IMR-90 (cell line): Measurements from ENCODE around the gene MFAP1. TPM values are rescaled to one million over a fixed set of nuclear protein-coding genes. Genes with fewer than 3 reads are reported as not detected.
A peak's percentile ranks its signal among the peaks of the same experiment; 100 is the strongest.

ENCODE experiments used
- ATAC-seq: fragments of 200-7000 bp; cut with Tn5 transposase; 2 replicates; pipeline ENCODE4 v1.9.1; 2020; ENCODE audit warnings: low read depth, mild to moderate bottlenecking, moderate library complexity
- BruUV-seq: library from RNA; stranded (reverse); fragments of 400-500 nt; replicated peaks from 2 replicates; lab custom pipeline; 2021; lab: Mats Ljungman, UMichigan
- CTCF ChIA-PET: fragments of 300-600 bp; formaldehyde crosslinking; extraction: SDS; loops from one replicate; lab custom pipeline; 2021; ENCODE audit warnings: antibody characterized with exemption; lab: Yijun Ruan, JAX
- POLR2A ChIA-PET: fragments of 300-600 bp; sonication (Branson Sonifier 250); formaldehyde crosslinking; loops from one replicate; lab custom pipeline; 2022; ENCODE audit warnings: antibody characterized with exemption; ENCODE audit not compliant: unreplicated experiment; lab: Charles Lee
- DNase-seq: peaks from one replicate; pipeline ENCODE4 v3.0.0; 2013
- H2AFZ ChIP-seq: replicated peaks from 2 replicates; pipeline ENCODE3; 2013; ENCODE audit warnings: low read length, mild to moderate bottlenecking; ENCODE audit not compliant: poor library complexity
- H2AK5ac ChIP-seq: 2 replicates; pipeline ENCODE4 v1.6.1; 2013; ENCODE audit warnings: low read depth, low read length, inconsistent platforms
- H2AK9ac ChIP-seq: replicated peaks from 2 replicates; pipeline ENCODE3; 2013; ENCODE audit warnings: mild to moderate bottlenecking, low read depth, low read length, moderate library complexity; ENCODE audit not compliant: poor library complexity
- H2BK120ac ChIP-seq: 2 replicates; pipeline ENCODE4 v1.6.1; 2013; ENCODE audit warnings: low read depth, low read length, inconsistent platforms
- H2BK15ac ChIP-seq: 3 replicates; pipeline ENCODE4 v1.6.1; 2013; ENCODE audit warnings: low read depth, low read length, inconsistent platforms
- H2BK20ac ChIP-seq: 2 replicates; pipeline ENCODE4 v1.6.1; 2013; ENCODE audit warnings: low read depth, mild to moderate bottlenecking, inconsistent platforms, low read length, moderate library complexity
- H2BK5ac ChIP-seq: 2 replicates; pipeline ENCODE4 v1.6.1; 2013; ENCODE audit warnings: mild to moderate bottlenecking, low read depth, low read length, inconsistent platforms; ENCODE audit not compliant: poor library complexity, severe bottlenecking
- H3K14ac ChIP-seq: replicated peaks from 2 replicates; pipeline ENCODE4 v1.6.1; 2013; ENCODE audit warnings: low read depth, low read length, inconsistent platforms
- H3K18ac ChIP-seq: 2 replicates; pipeline ENCODE4 v1.6.1; 2013; ENCODE audit warnings: low read depth, low read length, control low read depth
- H3K23ac ChIP-seq: 2 replicates; pipeline ENCODE4 v1.6.1; 2013; ENCODE audit warnings: low read depth, low read length, inconsistent platforms
- H3K27ac ChIP-seq: 2 replicates; pipeline ENCODE4 v1.5.1; 2013; ENCODE audit warnings: mild to moderate bottlenecking, control low read depth, low read length; ENCODE audit not compliant: insufficient read depth
- H3K27me3 ChIP-seq: 2 replicates; pipeline ENCODE4 v1.6.1; 2013; ENCODE audit warnings: low read length; ENCODE audit not compliant: control insufficient read depth, insufficient read depth
- H3K36me3 ChIP-seq: 2 replicates; pipeline ENCODE4 v1.6.1; 2013; ENCODE audit warnings: low read length, mixed read lengths; ENCODE audit not compliant: control insufficient read depth, insufficient read depth
- H3K4ac ChIP-seq: 2 replicates; pipeline ENCODE4 v1.6.1; 2013; ENCODE audit warnings: low read depth, low read length, inconsistent platforms
- H3K4me1 ChIP-seq: 2 replicates; pipeline ENCODE4 v1.6.1; 2013; ENCODE audit warnings: low read length, mixed read lengths; ENCODE audit not compliant: control insufficient read depth, insufficient read depth
- H3K4me2 ChIP-seq: 2 replicates; pipeline ENCODE4 v1.6.1; 2013; ENCODE audit warnings: low read depth, mild to moderate bottlenecking, control low read depth, low read length, moderate library complexity
- H3K4me3 ChIP-seq: 2 replicates; pipeline ENCODE4 v1.5.1; 2013; ENCODE audit warnings: low read depth, mild to moderate bottlenecking, control low read depth, low read length, moderate library complexity; ENCODE audit not compliant: insufficient read depth
- H3K56ac ChIP-seq: 2 replicates; pipeline ENCODE4 v1.6.1; 2013; ENCODE audit warnings: low read length, inconsistent platforms; ENCODE audit not compliant: insufficient read depth; ENCODE audit errors: extremely low read depth
- H3K79me1 ChIP-seq, 2 experiments: 2 replicates each; pipeline ENCODE4 v1.6.1; 2013; ENCODE audit warnings: low read length in 2 of 2, inconsistent platforms in 1 of 2, low read depth in 1 of 2
- H3K9ac ChIP-seq: 2 replicates; pipeline ENCODE4 v1.6.1; 2013; ENCODE audit warnings: low read depth, low read length, control low read depth
- H3K9me1 ChIP-seq: 2 replicates; pipeline ENCODE4 v1.6.1; 2013; ENCODE audit warnings: low read length, inconsistent platforms; ENCODE audit not compliant: insufficient read depth
- H3K9me3 ChIP-seq: 2 replicates; pipeline ENCODE4 v1.6.1; 2013; ENCODE audit warnings: low read length; ENCODE audit not compliant: control insufficient read depth, insufficient read depth
- H4K20me1 ChIP-seq: 2 replicates; pipeline ENCODE4 v1.6.1; 2013; ENCODE audit warnings: low read length, inconsistent platforms; ENCODE audit not compliant: insufficient read depth
- H4K5ac ChIP-seq: 2 replicates; pipeline ENCODE4 v1.6.1; 2013; ENCODE audit warnings: mild to moderate bottlenecking, low read depth, low read length, control low read depth
- H4K8ac ChIP-seq, 2 experiments: 2 replicates each; pipeline ENCODE4 v1.6.1; 2013; ENCODE audit warnings: low read depth in 2 of 2, low read length in 2 of 2, control low read depth in 1 of 2, inconsistent platforms in 1 of 2
- H4K91ac ChIP-seq: 2 replicates; pipeline ENCODE4 v1.6.1; 2013; ENCODE audit warnings: low read depth, low read length, inconsistent platforms; ENCODE audit not compliant: insufficient read depth
- BHLHE40 ChIP-seq: fragments of 150-350 bp; IDR thresholded peaks from 2 replicates; pipeline ENCODE4 v1.6.1; 2016; ENCODE audit warnings: mild to moderate bottlenecking, low read depth, low read length
- CEBPB ChIP-seq: IDR thresholded peaks from 2 replicates; pipeline ENCODE4 v1.6.1; 2012; ENCODE audit warnings: low read depth, low read length, improper control_type of control experiment
- CHD1 ChIP-seq: IDR thresholded peaks from 2 replicates; pipeline ENCODE4 v1.6.1; 2012; ENCODE audit warnings: low read depth, low read length, improper control_type of control experiment
- FOS ChIP-seq: fragments of 150-350 bp; IDR thresholded peaks from 2 replicates; pipeline ENCODE4 v1.6.1; 2016; ENCODE audit warnings: low read depth, low read length
- MAFK ChIP-seq: IDR thresholded peaks from 2 replicates; pipeline ENCODE4 v1.6.1; 2012; ENCODE audit warnings: low read depth, low read length, improper control_type of control experiment
- MAZ ChIP-seq: IDR thresholded peaks from 2 replicates; pipeline ENCODE4 v1.6.1; 2012; ENCODE audit warnings: low read depth, mild to moderate bottlenecking, low read length, improper control_type of control experiment, moderate library complexity, borderline replicate concordance
- MXI1 ChIP-seq: IDR thresholded peaks from 2 replicates; pipeline ENCODE4 v1.6.1; 2012; ENCODE audit warnings: low read depth, mild to moderate bottlenecking, low read length, moderate library complexity, borderline replicate concordance
- NFE2L2 ChIP-seq: fragments of 150-350 bp; IDR thresholded peaks from 2 replicates; pipeline ENCODE4 v1.6.1; 2016; ENCODE audit warnings: low read depth, mild to moderate bottlenecking, low read length
- POLR2A ChIP-seq: IDR thresholded peaks from 2 replicates; pipeline ENCODE4 v1.6.1; 2012; ENCODE audit warnings: mild to moderate bottlenecking, low read depth, low read length
- RAD21 ChIP-seq: IDR thresholded peaks from 2 replicates; pipeline ENCODE4 v1.6.1; 2012; ENCODE audit warnings: low read length, improper control_type of control experiment
- RCOR1 ChIP-seq: IDR thresholded peaks from 2 replicates; pipeline ENCODE4 v1.6.1; 2012; ENCODE audit warnings: mild to moderate bottlenecking, low read length, improper control_type of control experiment; ENCODE audit not compliant: insufficient replicate concordance
- RFX5 ChIP-seq: IDR thresholded peaks from 2 replicates; pipeline ENCODE4 v1.8.0; 2012; ENCODE audit warnings: low read depth, mild to moderate bottlenecking, low read length, moderate library complexity
- SMC3 ChIP-seq: fragments of 150-350 bp; IDR thresholded peaks from 2 replicates; pipeline ENCODE4 v1.6.1; 2016; ENCODE audit warnings: low read depth, mild to moderate bottlenecking, antibody characterized with exemption, low read length, moderate library complexity
- WGBS, 2 experiments: methylation state at CpG; one replicate each; pipeline versions ENCODE4 v1.1.5 to v1.1.7; 2013; ENCODE audit warnings: missing lambda C conversion rate in 2 of 2; ENCODE audit not compliant: insufficient read length in 1 of 2; ENCODE audit errors: extremely low coverage in 2 of 2; 5-methylcytosine and 5-hydroxymethylcytosine counted together
- dilution Hi-C: fragments of 300-500 bp; cut with HindIII; formaldehyde crosslinking; loops from one replicate; pipeline ENCODE4 v1.14.3; 2018; ENCODE audit warnings: low sequenced_read_pairs; ENCODE audit not compliant: unreplicated experiment
- in situ Hi-C: fragments of 300-500 bp; cut with MboI; formaldehyde crosslinking; loops from 3 replicates; pipeline ENCODE4 v1.14.3; 2019; ENCODE audit warnings: low sequenced_read_pairs, inconsistent platforms, mixed read lengths
- intact Hi-C: fragments of 100-400 bp; cut with micrococcal nuclease; formaldehyde crosslinking; loops from 2 replicates; pipeline ENCODE4 v1.10.0; 2022
- polyA plus RNA-seq, 3 experiments: library from polyadenylated mRNA; depleted of rRNA; stranded (reverse); fragments of >200 nt; gene quantifications; 2 replicates each; pipeline ENCODE4 v1.2.3, GENCODE V29; 2012; ENCODE audit warnings: low replicate concordance in 1 of 3
- total RNA-seq: library from RNA; depleted of rRNA; stranded (reverse); fragments of >200 nt; gene quantifications from 2 replicates; pipeline ENCODE4 v1.2.3, GENCODE V29; 2012
- TF ChIP-seq, protein P1 (sequence below): conservative IDR thresholded peaks from 2 replicates; pipeline ENCODE4 v1.5.1; 2012; ENCODE audit warnings: mild to moderate bottlenecking, low read depth, low read length, improper control_type of control experiment
- TF ChIP-seq, protein P2 (sequence below): fragments of 150-350 bp; IDR thresholded peaks from 2 replicates; pipeline ENCODE4 v1.6.1; 2017; ENCODE audit warnings: mild to moderate bottlenecking, antibody characterized with exemption, low read length, low read depth
- TF ChIP-seq, protein P3 (sequence below): fragments of 150-350 bp; IDR thresholded peaks from 2 replicates; pipeline ENCODE4 v1.6.1; 2016; ENCODE audit warnings: low read depth, mild to moderate bottlenecking, low read length, moderate library complexity, borderline replicate concordance

MFAP1 gene
- total and polyA plus RNA-seq, 2 of the 4 experiments (the other 2 are of a cell fraction): 21.6 to 28.5 TPM

DNA sequence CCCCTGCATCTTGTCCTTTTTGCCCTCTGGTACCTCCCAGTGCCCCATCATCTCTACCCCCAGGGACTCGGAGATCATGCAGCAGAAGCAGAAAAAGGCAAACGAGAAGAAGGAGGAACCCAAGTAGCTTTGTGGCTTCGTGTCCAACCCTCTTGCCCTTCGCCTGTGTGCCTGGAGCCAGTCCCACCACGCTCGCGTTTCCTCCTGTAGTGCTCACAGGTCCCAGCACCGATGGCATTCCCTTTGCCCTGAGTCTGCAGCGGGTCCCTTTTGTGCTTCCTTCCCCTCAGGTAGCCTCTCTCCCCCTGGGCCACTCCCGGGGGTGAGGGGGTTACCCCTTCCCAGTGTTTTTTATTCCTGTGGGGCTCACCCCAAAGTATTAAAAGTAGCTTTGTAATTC, 30.8 kb downstream of the MFAP1 start:
- peak overlapping the region; percentile 71 for H3K4me3 ChIP-seq
- peaks cover 40% of the 10 kb centered on the region for H3K36me3 ChIP-seq
- H3K9me1 ChIP-seq: peaks cover 33% of the 10 kb centered on the region
- peak overlapping the region; percentile 95 for H3K27ac ChIP-seq
- H3K4me2 ChIP-seq: peak overlapping the region; percentile 82
- in situ Hi-C loops (no loop called here), dilution Hi-C loops (no loop called here), intact Hi-C loops (no loop called here)
- TF ChIP-seq BHLHE40 (no peak), RFX5 (no peak), MAZ (no peak), FOS (no peak), RAD21 (no peak), MAFK (no peak), NFE2L2 (no peak), SMC3 (no peak), MXI1 (no peak), POLR2A (no peak; the same call in 1 of the 2 replicates), CEBPB (no peak), CHD1 (no peak), RCOR1 (no peak)
- TF ChIP-seq, protein P1, sequence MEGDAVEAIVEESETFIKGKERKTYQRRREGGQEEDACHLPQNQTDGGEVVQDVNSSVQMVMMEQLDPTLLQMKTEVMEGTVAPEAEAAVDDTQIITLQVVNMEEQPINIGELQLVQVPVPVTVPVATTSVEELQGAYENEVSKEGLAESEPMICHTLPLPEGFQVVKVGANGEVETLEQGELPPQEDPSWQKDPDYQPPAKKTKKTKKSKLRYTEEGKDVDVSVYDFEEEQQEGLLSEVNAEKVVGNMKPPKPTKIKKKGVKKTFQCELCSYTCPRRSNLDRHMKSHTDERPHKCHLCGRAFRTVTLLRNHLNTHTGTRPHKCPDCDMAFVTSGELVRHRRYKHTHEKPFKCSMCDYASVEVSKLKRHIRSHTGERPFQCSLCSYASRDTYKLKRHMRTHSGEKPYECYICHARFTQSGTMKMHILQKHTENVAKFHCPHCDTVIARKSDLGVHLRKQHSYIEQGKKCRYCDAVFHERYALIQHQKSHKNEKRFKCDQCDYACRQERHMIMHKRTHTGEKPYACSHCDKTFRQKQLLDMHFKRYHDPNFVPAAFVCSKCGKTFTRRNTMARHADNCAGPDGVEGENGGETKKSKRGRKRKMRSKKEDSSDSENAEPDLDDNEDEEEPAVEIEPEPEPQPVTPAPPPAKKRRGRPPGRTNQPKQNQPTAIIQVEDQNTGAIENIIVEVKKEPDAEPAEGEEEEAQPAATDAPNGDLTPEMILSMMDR: no peak
- TF ChIP-seq, protein P2, sequence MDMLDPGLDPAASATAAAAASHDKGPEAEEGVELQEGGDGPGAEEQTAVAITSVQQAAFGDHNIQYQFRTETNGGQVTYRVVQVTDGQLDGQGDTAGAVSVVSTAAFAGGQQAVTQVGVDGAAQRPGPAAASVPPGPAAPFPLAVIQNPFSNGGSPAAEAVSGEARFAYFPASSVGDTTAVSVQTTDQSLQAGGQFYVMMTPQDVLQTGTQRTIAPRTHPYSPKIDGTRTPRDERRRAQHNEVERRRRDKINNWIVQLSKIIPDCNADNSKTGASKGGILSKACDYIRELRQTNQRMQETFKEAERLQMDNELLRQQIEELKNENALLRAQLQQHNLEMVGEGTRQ: no peak
- TF ChIP-seq, protein P3, sequence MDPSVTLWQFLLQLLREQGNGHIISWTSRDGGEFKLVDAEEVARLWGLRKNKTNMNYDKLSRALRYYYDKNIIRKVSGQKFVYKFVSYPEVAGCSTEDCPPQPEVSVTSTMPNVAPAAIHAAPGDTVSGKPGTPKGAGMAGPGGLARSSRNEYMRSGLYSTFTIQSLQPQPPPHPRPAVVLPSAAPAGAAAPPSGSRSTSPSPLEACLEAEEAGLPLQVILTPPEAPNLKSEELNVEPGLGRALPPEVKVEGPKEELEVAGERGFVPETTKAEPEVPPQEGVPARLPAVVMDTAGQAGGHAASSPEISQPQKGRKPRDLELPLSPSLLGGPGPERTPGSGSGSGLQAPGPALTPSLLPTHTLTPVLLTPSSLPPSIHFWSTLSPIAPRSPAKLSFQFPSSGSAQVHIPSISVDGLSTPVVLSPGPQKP: no peak
- H3K9me3 ChIP-seq: no peaks in the 10 kb centered on the region
- peak overlapping the region; percentile 100 for H2AK9ac ChIP-seq
- ChIA-PET CTCF (no interaction called here), POLR2A (interaction anchor here (0.5 kb wide), 2 partner anchors 17 to 49 kb away, joined by 7 to 10 read pairs; partner anchors contain the start of gene ELL3)
- DNase-seq (no peak), ATAC-seq (no peak)
- no peak overlapping the region; the same call in 1 of the 2 replicates for H3K56ac ChIP-seq
- H4K8ac ChIP-seq: peak overlapping the region; percentile 86 to 98; a peak in 2 of 4 replicates
- WGBS, 2 experiments: 90% methylated on average over 5 of the region's 10 CpGs; no CpG with 5 or more reads in 1 of the 2 experiments
- peaks cover 47% of the 10 kb centered on the region for H4K20me1 ChIP-seq
- H3K27me3 ChIP-seq: no peaks in the 10 kb centered on the region
- H3K79me1 ChIP-seq: peaks cover 31 to 59% of the 10 kb centered on the region in 2 experiments
- H4K91ac ChIP-seq: peak overlapping the region; percentile 98
- H2AK5ac ChIP-seq: peak overlapping the region; percentile 97
- BruUV-seq: no TSS peak
- no peak overlapping the region; the same call in 1 of the 2 replicates for H4K5ac ChIP-seq
- peaks cover 21% of the 10 kb centered on the region for H3K4me1 ChIP-seq
- peak overlapping the region; percentile 97 for H3K23ac ChIP-seq
- no peak overlapping the region; the same call in 2 of the 3 replicates for H2BK15ac ChIP-seq
- no peak overlapping the region for H2BK120ac ChIP-seq
- peak overlapping the region; percentile 97 for H3K9ac ChIP-seq
- peak overlapping the region; percentile 82 for H2BK5ac ChIP-seq
- no peak overlapping the region for H2BK20ac ChIP-seq
- no peak overlapping the region for H2AFZ ChIP-seq
- H3K4ac ChIP-seq: peak overlapping the region; percentile 99
- H3K18ac ChIP-seq: no peak overlapping the region
- peak overlapping the region; percentile 99; the same call in 1 of the 2 replicates for H3K14ac ChIP-seq
